HG03095 (cell line): Measurements from ENCODE around the gene PDE4A.
"Not testable (repeated sequence)": the region's sequence is repeated elsewhere in the genome, so short reads cannot be mapped to it uniquely, and the experiment has no call there.

Experiments used
- ATAC-seq: cut with Tn5 transposase; IDR thresholded peaks from one replicate; pipeline ENCODE4 v1.9.1; 2021; ENCODE audit warnings: moderate library complexity; ENCODE audit not compliant: unreplicated experiment

Gene PDE4A

DNA sequence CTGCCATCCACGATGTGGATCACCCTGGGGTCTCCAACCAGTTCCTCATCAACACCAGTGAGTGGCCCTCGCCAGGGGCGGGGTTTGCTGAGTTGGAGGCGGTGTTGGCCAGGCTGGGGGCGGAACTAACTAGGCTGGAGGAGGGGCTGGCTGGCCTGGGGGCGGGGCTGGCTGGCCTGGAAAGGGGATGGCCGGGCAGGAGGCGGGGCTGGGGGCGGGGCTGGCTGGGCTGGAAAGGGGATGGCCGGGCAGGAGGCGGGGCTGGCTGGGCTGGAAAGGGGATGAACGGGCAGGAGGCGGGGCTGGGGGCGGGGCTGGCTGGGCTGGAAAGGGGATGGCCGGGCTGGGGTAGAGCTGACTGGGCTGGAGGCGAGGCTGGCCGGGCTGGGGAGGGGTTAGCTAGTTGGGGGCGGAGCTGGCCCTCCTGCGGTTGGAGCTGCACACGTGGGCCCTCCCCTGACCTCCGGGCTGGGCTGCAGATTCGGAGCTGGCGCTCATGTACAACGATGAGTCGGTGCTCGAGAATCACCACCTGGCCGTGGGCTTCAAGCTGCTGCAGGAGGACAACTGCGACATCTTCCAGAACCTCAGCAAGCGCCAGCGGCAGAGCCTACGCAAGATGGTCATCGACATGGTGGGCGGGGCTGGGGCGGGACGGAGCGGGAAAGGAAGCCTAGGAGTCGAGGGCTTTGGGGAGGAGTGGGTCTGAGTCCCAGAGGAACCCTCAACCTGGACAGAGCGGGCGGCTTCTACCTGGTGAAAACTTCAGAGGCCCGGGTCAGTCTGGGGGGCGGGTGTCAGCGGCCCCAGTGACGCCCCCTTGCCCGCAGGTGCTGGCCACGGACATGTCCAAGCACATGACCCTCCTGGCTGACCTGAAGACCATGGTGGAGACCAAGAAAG is 41.0 kb downstream of the PDE4A start:
- ATAC-seq = peak; percentile 87

- not testable (repeated sequence) for ATAC-seq
These were observed 41.7 kb downstream of the PDE4A start for GRCh38 chr19:10462042-10462441.

DNA sequence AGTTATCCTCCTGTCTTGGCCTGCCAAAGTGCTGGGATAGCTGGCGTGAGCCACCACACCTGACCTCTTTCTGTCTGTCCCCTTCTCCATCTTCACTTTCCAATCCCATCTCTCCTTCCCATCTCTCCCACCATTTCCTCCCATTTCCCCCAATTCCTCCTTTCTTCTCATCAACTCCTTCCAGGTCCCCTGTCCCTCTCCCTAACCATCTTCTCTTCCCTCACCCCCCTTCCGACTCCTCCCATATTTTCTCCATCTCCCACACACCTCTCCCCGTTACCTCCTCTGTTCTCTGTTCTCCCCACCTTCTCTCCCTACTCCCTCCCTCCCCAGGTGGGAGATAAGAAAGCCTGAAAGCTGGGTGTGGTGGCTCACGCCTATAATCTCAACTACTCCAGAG is 42.2 kb downstream of the PDE4A start:
- ATAC-seq = no peak

DNA sequence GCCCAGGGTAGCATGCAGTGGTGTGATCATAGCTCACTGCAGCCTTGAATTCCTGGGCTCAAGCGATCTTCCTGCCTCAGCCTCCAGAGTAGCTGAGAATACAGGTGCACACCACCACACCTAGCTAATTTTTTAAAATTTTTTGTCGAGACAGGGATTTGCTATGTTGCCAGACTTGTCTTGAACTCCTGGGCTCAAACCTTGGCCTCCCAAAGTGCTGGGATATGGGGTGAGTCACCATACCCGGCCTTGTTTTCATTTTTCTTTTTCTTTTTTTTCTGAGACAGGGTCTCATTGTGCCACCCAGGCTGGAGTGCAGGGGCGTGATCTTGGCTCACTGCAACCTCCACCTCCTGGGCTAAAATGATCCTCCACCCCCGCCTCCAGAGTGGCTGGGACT is 44.1 kb downstream of the PDE4A start:
- no peak for ATAC-seq

DNA sequence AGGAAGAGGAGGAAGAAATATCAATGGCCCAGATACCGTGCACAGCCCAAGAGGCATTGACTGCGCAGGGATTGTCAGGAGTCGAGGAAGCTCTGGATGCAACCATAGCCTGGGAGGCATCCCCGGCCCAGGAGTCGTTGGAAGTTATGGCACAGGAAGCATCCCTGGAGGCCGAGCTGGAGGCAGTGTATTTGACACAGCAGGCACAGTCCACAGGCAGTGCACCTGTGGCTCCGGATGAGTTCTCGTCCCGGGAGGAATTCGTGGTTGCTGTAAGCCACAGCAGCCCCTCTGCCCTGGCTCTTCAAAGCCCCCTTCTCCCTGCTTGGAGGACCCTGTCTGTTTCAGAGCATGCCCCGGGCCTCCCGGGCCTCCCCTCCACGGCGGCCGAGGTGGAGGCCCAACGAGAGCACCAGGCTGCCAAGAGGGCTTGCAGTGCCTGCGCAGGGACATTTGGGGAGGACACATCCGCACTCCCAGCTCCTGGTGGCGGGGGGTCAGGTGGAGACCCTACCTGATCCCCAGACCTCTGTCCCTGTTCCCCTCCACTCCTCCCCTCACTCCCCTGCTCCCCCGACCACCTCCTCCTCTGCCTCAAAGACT is 46.9 kb downstream of the PDE4A start:
- ATAC-seq = no peak

DNA sequence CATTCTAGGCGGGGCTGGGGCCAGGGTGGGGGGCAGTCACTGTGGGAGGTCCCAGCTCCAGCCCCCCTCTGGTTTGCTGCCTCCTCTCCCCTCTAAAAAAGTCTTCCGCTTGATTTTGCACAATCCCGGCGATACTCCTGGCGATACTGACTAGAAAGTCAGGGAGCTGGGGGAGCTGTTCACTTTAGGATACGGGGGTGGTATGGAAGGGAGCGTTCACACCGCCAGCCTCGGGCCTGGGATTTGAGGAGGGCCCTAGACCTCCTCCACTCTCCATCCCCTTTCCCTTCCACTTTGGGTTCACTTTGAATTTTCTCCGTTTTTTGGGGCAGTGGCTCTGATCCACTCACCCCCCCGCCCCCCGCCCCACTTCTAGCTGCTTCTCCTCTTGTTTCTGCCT is 47.8 kb downstream of the PDE4A start:
- no peak for ATAC-seq

DNA sequence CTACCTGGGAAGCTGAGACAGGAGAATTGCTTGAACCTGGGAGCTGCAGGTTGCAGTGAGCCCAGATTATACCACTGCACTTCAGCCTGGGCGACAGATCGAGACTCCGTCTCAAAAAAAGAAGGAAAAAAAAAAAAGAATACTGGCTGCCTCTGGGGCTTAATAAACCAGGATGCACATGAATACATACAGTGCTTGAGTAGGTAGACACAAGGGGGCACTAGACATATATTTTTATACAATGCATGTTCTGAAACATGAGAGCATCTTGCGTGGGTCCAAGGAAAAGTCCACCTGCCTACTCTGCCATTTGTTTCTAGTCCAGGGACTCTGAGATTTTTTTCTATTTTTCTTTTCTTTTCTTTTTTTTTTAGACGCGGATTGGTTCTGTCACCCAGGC is 51.6 kb downstream of the PDE4A start:
- ATAC-seq = no peak

DNA sequence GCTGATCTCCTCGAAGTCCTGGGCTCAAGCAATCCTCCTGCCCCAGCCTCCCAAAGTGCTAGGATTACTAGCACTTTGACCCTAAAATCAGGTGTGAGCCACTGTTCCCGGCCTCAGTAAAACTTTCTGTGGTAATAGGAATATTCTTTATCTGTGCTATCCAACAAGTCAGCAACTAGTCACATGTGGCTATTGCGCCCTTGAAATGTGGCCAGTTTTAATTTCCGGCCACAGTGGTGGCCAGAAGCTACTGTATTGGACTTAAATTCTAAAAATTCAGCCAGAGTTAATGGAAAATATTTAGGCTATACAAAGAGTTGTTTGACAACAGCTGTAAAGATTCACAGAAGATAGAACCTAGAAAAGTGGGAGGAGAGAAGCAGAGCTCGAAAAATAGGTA is 52.9 kb downstream of the PDE4A start:
- ATAC-seq = no peak

DNA sequence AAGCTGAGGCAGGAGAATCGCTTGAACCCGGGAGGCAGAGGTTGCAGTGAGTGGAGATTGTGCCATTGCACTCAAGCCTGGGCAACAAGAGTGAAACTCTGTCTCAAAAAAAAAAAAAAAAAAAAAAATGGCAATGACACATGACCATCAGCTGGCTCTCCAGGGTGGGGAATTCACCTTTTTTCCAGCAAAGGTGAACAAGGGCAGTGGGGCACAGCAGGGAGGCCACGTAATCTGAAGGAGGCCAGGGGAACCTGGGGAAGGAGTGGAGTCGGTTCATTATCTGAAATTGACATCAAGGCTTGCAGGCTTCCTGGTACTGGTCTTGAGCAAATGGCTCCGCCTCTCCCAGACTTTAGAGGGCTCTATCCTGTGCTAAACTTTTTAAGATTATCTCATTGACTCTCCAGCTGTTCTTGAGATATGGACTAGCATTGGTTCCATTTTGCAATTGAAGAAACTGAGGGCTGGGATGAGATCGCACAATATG is 54.7 kb downstream of the PDE4A start:
- ATAC-seq = no peak

GRCh38 chr19:10478476-10478875 is 58.1 kb downstream of the PDE4A start:
- ATAC-seq = no peak

DNA sequence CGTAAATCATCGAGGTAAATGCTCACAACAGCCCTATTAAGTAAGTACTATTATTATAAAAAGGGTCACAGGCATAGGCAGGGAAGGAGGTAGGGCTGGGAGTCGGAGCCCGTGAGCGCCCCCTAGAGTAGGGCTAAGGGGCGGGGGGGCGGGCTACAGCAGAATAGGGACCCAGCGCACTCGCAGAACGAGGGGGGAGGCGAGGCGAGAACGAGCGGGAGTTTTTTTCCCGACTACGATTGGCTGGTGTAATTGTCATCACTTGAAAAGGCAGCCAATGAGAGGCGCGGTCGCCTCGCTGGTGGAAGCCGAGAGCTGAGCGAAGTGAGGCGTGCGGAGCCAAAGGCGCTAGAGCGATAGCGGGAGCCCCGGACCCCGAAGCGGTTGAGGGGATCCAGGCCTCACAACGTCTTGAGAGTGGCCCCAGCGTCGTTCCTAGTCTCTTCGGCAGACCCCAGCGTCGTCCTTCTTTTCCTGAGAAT is 58.6 kb downstream of the PDE4A start:
- ATAC-seq = no peak

DNA sequence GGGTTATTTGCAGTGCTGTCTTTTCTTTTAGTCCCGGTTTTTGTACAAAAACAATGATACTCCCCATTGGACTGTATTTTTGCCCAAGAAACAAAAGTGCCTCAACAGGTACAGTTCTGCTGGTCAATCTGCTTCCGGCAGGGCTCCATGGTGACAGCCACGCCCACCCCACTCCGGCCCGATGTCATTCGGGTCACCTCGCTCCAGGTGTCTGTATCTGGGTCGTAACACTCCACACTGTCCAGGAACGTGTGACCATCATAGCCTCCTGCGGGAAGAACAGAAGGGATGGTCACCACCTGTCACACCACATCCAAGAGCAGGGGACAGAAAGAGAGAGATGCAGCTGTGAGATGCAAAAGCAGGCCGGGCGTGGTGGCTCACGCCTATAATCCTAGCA is 66.2 kb downstream of the PDE4A start:
- ATAC-seq = no peak

DNA sequence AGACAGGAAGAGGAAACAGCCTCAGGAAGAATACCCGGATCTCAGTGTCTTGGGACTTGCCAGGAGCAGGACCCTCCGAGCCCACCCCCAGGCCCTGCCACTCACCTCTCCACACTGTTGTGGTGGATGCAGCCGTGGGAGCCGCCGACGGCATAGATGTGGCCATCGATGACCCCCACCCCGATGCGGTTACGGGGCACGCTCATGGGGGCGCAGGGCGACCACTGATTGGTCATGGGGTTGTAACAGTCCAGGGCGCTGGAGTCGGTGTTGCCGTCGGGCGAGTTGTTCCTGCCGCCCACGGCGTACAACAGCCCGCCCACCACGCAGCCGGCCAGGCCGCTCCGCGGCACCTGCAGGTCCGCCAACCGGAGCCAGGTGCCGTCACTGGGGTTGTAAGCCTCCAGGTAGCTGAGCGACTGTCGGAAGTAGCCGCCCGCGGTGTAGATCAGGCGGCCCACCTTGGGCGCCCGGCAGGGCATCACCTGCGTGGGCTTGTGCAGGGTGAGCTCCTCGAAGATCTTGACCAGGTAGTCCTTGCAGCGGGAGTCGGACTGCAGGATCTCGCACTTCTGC is 71.2 kb downstream of the PDE4A start:
- no peak for ATAC-seq

DNA sequence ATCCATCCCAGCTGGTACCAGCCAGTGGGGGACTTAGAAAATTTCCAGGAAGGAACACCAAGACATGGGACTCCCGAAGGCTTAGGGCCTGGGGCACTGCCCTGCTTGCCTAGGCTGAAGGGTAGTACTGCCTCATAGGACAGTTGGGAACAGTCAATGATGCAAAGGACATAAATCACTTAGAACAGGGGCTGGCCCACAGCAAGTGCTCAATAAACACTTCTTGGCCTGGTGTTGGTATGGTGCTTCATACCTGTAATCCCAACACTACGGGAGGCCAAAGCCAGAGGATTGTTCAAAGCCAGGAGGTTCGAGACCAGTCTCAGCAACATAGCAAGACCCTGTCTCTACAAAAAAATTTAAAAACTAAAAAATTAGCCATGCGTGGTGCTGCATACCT is 77.0 kb downstream of the PDE4A start:
- ATAC-seq = no peak

GRCh38 chr19:10499550-10500246 is 79.4 kb downstream of the PDE4A start:
- no peak for ATAC-seq

- ATAC-seq = no peak
These were observed 79.9 kb downstream of the PDE4A start for GRCh38 chr19:10500247-10500592.

DNA sequence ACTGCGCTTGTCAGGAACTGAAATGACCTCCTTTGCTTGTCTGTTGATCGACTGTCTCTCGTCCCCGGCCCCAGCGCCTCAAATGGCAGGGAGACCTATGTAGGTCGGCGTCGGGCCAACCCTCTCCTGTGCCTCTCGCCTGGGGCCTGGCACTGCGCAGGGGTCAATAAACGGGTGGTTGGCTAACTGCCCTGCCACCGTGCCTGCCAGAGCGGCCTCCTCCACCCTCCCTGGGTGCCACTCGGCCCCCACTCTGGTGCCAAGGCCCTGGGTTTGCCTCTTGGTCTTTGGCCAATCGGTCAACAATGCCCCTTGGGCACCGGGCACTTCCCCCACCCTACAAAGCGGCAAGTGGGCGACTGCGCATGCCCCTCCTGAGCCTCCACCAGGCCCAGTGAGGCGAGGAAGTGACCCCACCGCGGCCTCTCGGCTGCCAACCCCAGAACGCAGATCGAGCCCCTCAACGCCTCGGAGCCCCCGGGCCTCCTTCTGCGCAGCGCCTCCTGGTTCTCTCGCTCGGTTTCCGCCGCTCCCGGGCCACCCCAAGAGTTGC is 81.7 kb downstream of the PDE4A start:
- ATAC-seq = no peak

DNA sequence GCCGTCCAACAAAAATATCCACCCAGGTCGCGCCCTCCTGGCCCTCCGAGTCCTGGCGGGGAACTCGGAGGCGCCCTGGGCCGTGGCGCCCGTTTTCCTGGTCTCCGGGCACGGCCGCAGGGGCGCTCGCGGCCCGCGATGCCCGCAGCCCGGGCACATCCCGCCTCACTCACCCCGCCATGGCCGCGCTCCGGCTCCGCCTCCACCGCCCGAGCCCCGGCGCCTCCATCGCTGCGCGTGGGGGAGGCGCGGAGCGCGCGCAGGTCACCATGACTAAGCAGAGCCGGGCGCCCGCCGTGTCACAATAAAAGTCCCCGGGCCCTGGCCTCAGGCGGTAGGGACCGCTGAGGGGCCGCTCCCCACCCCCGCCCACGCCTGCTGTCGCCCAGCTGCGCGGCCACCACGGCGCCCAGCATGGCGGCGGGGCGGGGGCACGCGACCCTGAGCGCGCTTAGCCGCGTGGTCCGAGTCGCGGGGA is 82.2 kb downstream of the PDE4A start:
- peak; percentile 67 for ATAC-seq

DNA sequence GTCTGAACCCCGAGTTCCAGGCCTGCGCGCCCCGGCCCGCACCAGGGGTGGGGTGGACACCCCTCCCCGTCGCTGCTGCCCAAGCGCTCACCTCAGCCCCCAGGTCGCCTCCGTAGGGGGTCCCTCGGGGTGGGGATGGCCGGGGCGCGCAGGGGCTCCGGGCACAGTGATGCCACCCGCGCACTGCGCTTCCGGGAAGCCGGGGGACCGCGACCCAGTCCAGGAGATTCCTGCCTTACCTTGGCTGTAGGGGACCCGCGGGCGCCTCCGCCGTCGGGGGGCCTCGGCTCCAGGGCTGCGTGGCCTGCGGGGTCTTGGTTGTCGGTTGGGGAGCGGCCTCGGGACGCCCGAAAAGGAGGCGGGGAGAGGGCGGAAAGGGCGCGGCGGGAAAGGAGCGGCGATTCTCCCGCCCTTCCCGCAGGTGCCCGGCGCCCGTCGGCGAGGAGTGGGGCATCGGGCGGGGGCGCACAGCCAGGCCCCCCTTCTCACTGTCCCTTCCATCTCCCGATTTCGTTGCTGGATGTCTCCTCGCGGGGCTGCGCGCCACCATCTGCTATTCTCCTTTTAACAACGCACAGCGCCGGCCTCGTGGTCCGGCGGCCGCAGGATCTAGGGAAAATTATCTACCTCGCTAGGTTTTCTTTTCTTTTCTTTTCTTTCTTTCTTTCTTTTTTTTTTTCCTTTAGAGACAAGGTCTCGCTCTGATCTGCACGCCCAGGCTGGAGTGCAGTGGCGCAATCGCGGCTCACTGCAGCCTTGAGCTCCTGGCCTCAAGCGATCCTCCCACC is 82.9 kb downstream of the PDE4A start, which contains the start of gene KEAP1:
Gene KEAP1 (minus strand): TSS at position 355 of the 788 bp plus-strand sequence. CDS start 3,323 bp downstream, outside the sequence.
- no peak for ATAC-seq
